HepG2 (cell line): ENCODE results near the gene BCL2L1. TPM values are rescaled to one million over a fixed set of nuclear protein-coding genes. Genes with fewer than 3 reads are reported as not detected.

Experiments
- ARNTL ChIP-seq: sonication (generic); formaldehyde crosslinking; IDR thresholded peaks from 2 replicates; pipeline ENCODE4 v1.4.0; 2020; ENCODE audit warnings: mild to moderate bottlenecking, missing genetic modification reagents
- CHD2 ChIP-seq: IDR thresholded peaks from 2 replicates; pipeline ENCODE4 v1.6.1; 2011; ENCODE audit warnings: low read depth, low read length, improper control_type of control experiment
- DDIT3 ChIP-seq: sonication (generic); formaldehyde crosslinking; IDR thresholded peaks from 2 replicates; pipeline ENCODE4 v1.4.0; 2020; ENCODE audit warnings: mild to moderate bottlenecking, missing genetic modification reagents
- ERF ChIP-seq: IDR thresholded peaks from 2 replicates; pipeline ENCODE4 v1.6.1; 2018; ENCODE audit warnings: missing biosample characterization, missing genetic modification reagents
- GZF1 ChIP-seq: sonication (generic); formaldehyde crosslinking; IDR thresholded peaks from 2 replicates; pipeline ENCODE4 v1.5.1; 2020; ENCODE audit warnings: mild to moderate bottlenecking, missing genetic modification reagents
- HIVEP1 ChIP-seq: sonication (generic); formaldehyde crosslinking; IDR thresholded peaks from 2 replicates; pipeline ENCODE4 v1.4.0; 2020; ENCODE audit warnings: mild to moderate bottlenecking, missing genetic modification reagents
- JARID2 ChIP-seq: sonication (generic); formaldehyde crosslinking; IDR thresholded peaks from 2 replicates; pipeline ENCODE4 v1.8.1; 2023; ENCODE audit warnings: missing genetic modification reagents, inconsistent platforms; ENCODE audit not compliant: insufficient replicate concordance
- MXI1 ChIP-seq: IDR thresholded peaks from 3 replicates; pipeline ENCODE4 v1.6.1; 2012; ENCODE audit warnings: low read depth, low read length, inconsistent platforms, borderline replicate concordance
- NFIC ChIP-seq: IDR thresholded peaks from 2 replicates; pipeline ENCODE4 v1.6.1; 2012; ENCODE audit warnings: mild to moderate bottlenecking, low read length, inconsistent platforms
- NONO ChIP-seq, 2 experiments: fragments of 450-650 bp in 1 of 2; sonication (generic) in 1 of 2; formaldehyde crosslinking in 1 of 2; IDR thresholded peaks in 1 of 2; conservative IDR thresholded peaks in 1 of 2; 2 replicates each; pipeline versions ENCODE4 v1.6.1 to v1.8.0; 2017 to 2022; ENCODE audit warnings: mild to moderate bottlenecking in 1 of 2, missing genetic modification reagents in 1 of 2, moderate library complexity in 1 of 2
- PBX2 ChIP-seq: IDR thresholded peaks from 2 replicates; pipeline ENCODE4 v1.6.1; 2016; ENCODE audit warnings: control low read depth
- PCBP1 ChIP-seq: fragments of 200-400 bp; formaldehyde crosslinking; IDR thresholded peaks from 2 replicates; pipeline ENCODE4 v1.6.1; 2017; ENCODE audit warnings: mild to moderate bottlenecking, low read depth, low read length, borderline replicate concordance
- SETDB1 ChIP-seq: sonication (generic); formaldehyde crosslinking; IDR thresholded peaks from 2 replicates; pipeline ENCODE4 v1.5.1; 2020; ENCODE audit warnings: missing genetic modification reagents, mild to moderate bottlenecking, borderline replicate concordance
- SIX1 ChIP-seq: sonication (generic); formaldehyde crosslinking; IDR thresholded peaks from 2 replicates; pipeline ENCODE4 v1.4.0; 2020; ENCODE audit warnings: missing genetic modification reagents, borderline replicate concordance
- SNAPC5 ChIP-seq: sonication (generic); formaldehyde crosslinking; IDR thresholded peaks from 2 replicates; pipeline ENCODE4 v1.8.1; 2023; ENCODE audit warnings: mild to moderate bottlenecking, missing genetic modification reagents, borderline replicate concordance
- SP4 ChIP-seq: sonication (generic); formaldehyde crosslinking; IDR thresholded peaks from 2 replicates; pipeline ENCODE4 v1.8.1; 2023; ENCODE audit warnings: mild to moderate bottlenecking, missing genetic modification reagents
- U2AF2 ChIP-seq: fragments of 200-400 bp; formaldehyde crosslinking; IDR thresholded peaks from 2 replicates; pipeline ENCODE4 v1.6.1; 2017; ENCODE audit warnings: low read depth, mild to moderate bottlenecking, low read length
- ZBTB4 ChIP-seq: sonication (generic); formaldehyde crosslinking; IDR thresholded peaks from 2 replicates; pipeline ENCODE4 v1.4.0; 2020; ENCODE audit warnings: missing genetic modification reagents, mild to moderate bottlenecking, borderline replicate concordance
- ZBTB42 ChIP-seq: sonication (generic); formaldehyde crosslinking; IDR thresholded peaks from 2 replicates; pipeline ENCODE4 v1.5.0; 2020; ENCODE audit warnings: mild to moderate bottlenecking, missing genetic modification reagents
- ZNF292 ChIP-seq: sonication (generic); formaldehyde crosslinking; IDR thresholded peaks from 2 replicates; pipeline ENCODE4 v1.8.1; 2022; ENCODE audit warnings: mild to moderate bottlenecking, low read depth, missing genetic modification reagents, borderline replicate concordance
- ZNF34 ChIP-seq: sonication (generic); formaldehyde crosslinking; IDR thresholded peaks from 2 replicates; pipeline ENCODE4 v1.4.0; 2020; ENCODE audit warnings: mild to moderate bottlenecking, missing genetic modification reagents, borderline replicate concordance
- ZNF383 ChIP-seq: sonication (generic); formaldehyde crosslinking; IDR thresholded peaks from 2 replicates; pipeline ENCODE4 v1.4.0; 2020; ENCODE audit warnings: missing genetic modification reagents, mild to moderate bottlenecking, borderline replicate concordance
- ZNF430 ChIP-seq: sonication (generic); formaldehyde crosslinking; IDR thresholded peaks from 2 replicates; pipeline ENCODE4 v1.9.0; 2021; ENCODE audit warnings: mild to moderate bottlenecking, missing genetic modification reagents
- ZNF468 ChIP-seq: sonication (generic); formaldehyde crosslinking; IDR thresholded peaks from 2 replicates; pipeline ENCODE4 v1.8.0; 2022; ENCODE audit warnings: mild to moderate bottlenecking, moderate library complexity, missing genetic modification reagents
- ZNF580 ChIP-seq: IDR thresholded peaks from 2 replicates; pipeline ENCODE4 v1.6.1; 2016; ENCODE audit warnings: low read depth, borderline replicate concordance
- polyA plus RNA-seq, 8 experiments: library from polyadenylated mRNA; depleted of rRNA in 3 of 8; stranded (reverse) in 7 of 8; unstranded in 1 of 8; fragments of >200 nt; fragmentation: Illumina TruSeq in 4 of 8; extraction: Trizol in 4 of 8; gene quantifications; 2 replicates each; pipeline versions ENCODE4 v1.2.1 to v1.2.3, GENCODE V29; 2011 to 2016; ENCODE audit warnings: low read depth in 4 of 8, missing spikeins in 1 of 8, mixed read lengths in 1 of 8; ENCODE audit not compliant: insufficient read depth in 1 of 8
- total RNA-seq, 5 experiments: library from RNA; depleted of rRNA; stranded (reverse); fragments of >200 nt; fragmentation: Illumina TruSeq; extraction: Trizol; gene quantifications; 2 replicates each; pipeline ENCODE4 v1.2.3, GENCODE V29; 2016; ENCODE audit warnings: low read depth in 1 of 5

Gene BCL2L1
- total and polyA plus RNA-seq, 2 of the 13 experiments (the other 11 are each of a cell fraction or from before 2014, with no cell fraction given) = 164 to 258 TPM

- no peak for TF ChIP-seq PBX2
- peak; percentile 82 for TF ChIP-seq ARNTL
- TF ChIP-seq ERF (CRISPR knock-in tag) = peak; percentile 63
- no peak for TF ChIP-seq JARID2
- no peak for TF ChIP-seq ZNF292 (CRISPR knock-in tag)
- no peak for TF ChIP-seq GZF1 (CRISPR knock-in tag)
- TF ChIP-seq CHD2 = peak; percentile 3; the same call in 1 of the 2 replicates
- TF ChIP-seq ZNF468 = no peak
- no peak for TF ChIP-seq ZNF34
- no peak for TF ChIP-seq DDIT3
- peak; percentile 37; the same call in 1 of the 3 replicates for TF ChIP-seq MXI1
- no peak for TF ChIP-seq SETDB1 (CRISPR knock-in tag)
- peak; percentile 11; the same call in 1 of the 2 replicates for TF ChIP-seq SP4 (CRISPR knock-in tag)
- no peak for TF ChIP-seq NONO (IDR thresholded peaks at IDR 0.05)
- no peak for TF ChIP-seq NONO (CRISPR knock-in tag; conservative IDR thresholded peaks at IDR 0.05)
- TF ChIP-seq SNAPC5 (CRISPR knock-in tag) = no peak
- TF ChIP-seq PCBP1 = no peak
- TF ChIP-seq HIVEP1 (CRISPR knock-in tag) = 0 out of 2 replicates have a peak, but pooled peaks have one; percentile 23
- no peak for TF ChIP-seq ZNF430 (CRISPR knock-in tag)
- TF ChIP-seq SIX1 (CRISPR knock-in tag) = peak; percentile 56; the same call in 1 of the 2 replicates
- no peak for TF ChIP-seq U2AF2
- no peak for TF ChIP-seq ZNF580
- TF ChIP-seq ZNF383 = peak; percentile 91; the same call in 1 of the 2 replicates
- no peak for TF ChIP-seq ZBTB42 (CRISPR knock-in tag)
- no peak; the same call in 1 of the 2 replicates for TF ChIP-seq ZBTB4 (CRISPR knock-in tag)
- TF ChIP-seq NFIC = peak; percentile 83
These were observed 9.9 kb downstream of the BCL2L1 start (continued) for GRCh38 chr20:31712564-31713311.
